HG02588 (cell line): ENCODE results near the gene GCNA.

Experiments used
- ATAC-seq: cut with Tn5 transposase; IDR thresholded peaks from one replicate; pipeline ENCODE4 v1.9.1; 2021; ENCODE audit warnings: mild to moderate bottlenecking, moderate library complexity; ENCODE audit not compliant: unreplicated experiment

The GCNA gene

GRCh38 chrX:71615056-71615455 lies 36.8 kb downstream of the GCNA start:
- no peak for ATAC-seq

- no peak for ATAC-seq
Measured at GRCh38 chrX:71615954-71616353, 37.7 kb downstream of the GCNA start.

GRCh38 chrX:71616672-71617529 lies 38.7 kb downstream of the GCNA start:
- no peak for ATAC-seq

GRCh38 chrX:71617742-71618141 lies 39.5 kb downstream of the GCNA start:
- ATAC-seq = no peak

- peak; percentile 56 for ATAC-seq
Measured at GRCh38 chrX:71618303-71618721, 40.1 kb downstream of the GCNA start, which contains the start of gene CXCR3. Gene CXCR3 (minus strand): TSS chrX:71618511. CDS start chrX:71618449, 62 bp downstream.

GRCh38 chrX:71618787-71619186 lies 40.5 kb downstream of the GCNA start:
- no peak for ATAC-seq

GRCh38 chrX:71619193-71619592 lies 41.0 kb downstream of the GCNA start:
- ATAC-seq = no peak

GRCh38 chrX:71619986-71620385 lies 41.7 kb downstream of the GCNA start:
- ATAC-seq = no peak

GRCh38 chrX:71621603-71622002 lies 43.4 kb downstream of the GCNA start:
- ATAC-seq = no peak

GRCh38 chrX:71622032-71622575 lies 43.9 kb downstream of the GCNA start:
- no peak for ATAC-seq

GRCh38 chrX:71622576-71623450 lies 44.6 kb downstream of the GCNA start:
- ATAC-seq = peak; percentile 51

GRCh38 chrX:71623714-71624113 lies 45.5 kb downstream of the GCNA start:
- peak; percentile 33 for ATAC-seq

GRCh38 chrX:71625471-71625870 lies 47.2 kb downstream of the GCNA start:
- ATAC-seq = no peak

- ATAC-seq = no peak
Measured at GRCh38 chrX:71626576-71626975, 48.3 kb downstream of the GCNA start.

GRCh38 chrX:71627588-71628404 lies 49.6 kb downstream of the GCNA start:
- no peak for ATAC-seq

- peak; percentile 70 for ATAC-seq
Measured at GRCh38 chrX:71629467-71629866, 51.2 kb downstream of the GCNA start.

GRCh38 chrX:71632923-71633657 lies 54.9 kb downstream of the GCNA start:
- ATAC-seq = peak; percentile 38

- ATAC-seq = no peak
Measured at GRCh38 chrX:71634366-71634765, 56.1 kb downstream of the GCNA start.

GRCh38 chrX:71636438-71637252 lies 58.4 kb downstream of the GCNA start:
- ATAC-seq = peak; percentile 52
